Common myeloid progenitor, CD34-positive (primary cell): ENCODE results near the gene PKLR.

Experiments used
- CTCF ChIA-PET: fragments of 350-600 bp; sonication (Branson Sonifier 250); formaldehyde crosslinking; loops from one replicate; lab custom pipeline; 2021; ENCODE audit warnings: antibody characterized with exemption; lab: Charles Lee
- POLR2A ChIA-PET: fragments of 350-600 bp; sonication (Branson Sonifier 250); formaldehyde crosslinking; loops from one replicate; lab custom pipeline; 2021; ENCODE audit warnings: antibody characterized with exemption; lab: Charles Lee
- DNase-seq, 3 donors: peaks; one replicate each; pipeline versions ENCODE4 v3.0.0 to v3.0.0-alpha.2; 2013
- H3K27ac ChIP-seq, 2 experiments: 1 replicate in 1 of 2; 2 replicates in 1 of 2; pipeline ENCODE4 v1.7.0; 2013; ENCODE audit warnings: inconsistent platforms in 2 of 2, low read length in 2 of 2, mild to moderate bottlenecking in 2 of 2, low read depth in 1 of 2, moderate library complexity in 1 of 2; ENCODE audit not compliant: severe bottlenecking in 2 of 2, insufficient read depth in 1 of 2, poor library complexity in 1 of 2
- H3K27me3 ChIP-seq, 5 experiments: replicated peaks in 2 of 5; 1 replicate in 3 of 5; 2 replicates in 2 of 5; pipeline versions ENCODE4 v1.6.1 to v1.7.0; 2013; ENCODE audit warnings: low read length in 4 of 5, mild to moderate bottlenecking in 2 of 5, moderate library complexity in 2 of 5, inconsistent platforms in 1 of 5; ENCODE audit not compliant: insufficient read depth in 5 of 5, control insufficient read depth in 4 of 5
- H3K36me3 ChIP-seq, 4 experiments: 1 replicate in 2 of 4; 2 replicates in 2 of 4; pipeline versions ENCODE4 v1.6.1 to v1.7.0; 2013; ENCODE audit warnings: low read length in 3 of 4, control low read depth in 1 of 4, mild to moderate bottlenecking in 1 of 4; ENCODE audit not compliant: control insufficient read depth in 4 of 4, insufficient read depth in 4 of 4
- H3K4me1 ChIP-seq, 4 experiments: 1 replicate in 3 of 4; 2 replicates in 1 of 4; pipeline versions ENCODE4 v1.6.1 to v1.7.1; 2013; ENCODE audit warnings: low read length in 3 of 4, mild to moderate bottlenecking in 3 of 4, control low read depth in 1 of 4, inconsistent platforms in 1 of 4, moderate library complexity in 1 of 4; ENCODE audit not compliant: control insufficient read depth in 4 of 4, insufficient read depth in 4 of 4; ENCODE audit errors: control extremely low read depth in 1 of 4
- H3K4me3 ChIP-seq, 7 experiments: 1 replicate in 4 of 7; 2 replicates in 3 of 7; pipeline versions ENCODE4 v1.5.1 to v1.7.0; 2013; ENCODE audit warnings: mild to moderate bottlenecking in 7 of 7, low read length in 6 of 7, moderate library complexity in 6 of 7, inconsistent platforms in 2 of 7, low read depth in 2 of 7, control low read depth in 1 of 7; ENCODE audit not compliant: insufficient read depth in 4 of 7, control insufficient read depth in 1 of 7; ENCODE audit errors: extremely low read depth in 1 of 7
- H3K9me3 ChIP-seq, 5 experiments: 1 replicate in 4 of 5; 2 replicates in 1 of 5; pipeline versions ENCODE4 v1.6.1 to v1.7.1; 2013; ENCODE audit warnings: low read length in 4 of 5, mild to moderate bottlenecking in 2 of 5, inconsistent platforms in 1 of 5, low read depth in 1 of 5, moderate library complexity in 1 of 5; ENCODE audit not compliant: control insufficient read depth in 4 of 5, insufficient read depth in 2 of 5; ENCODE audit errors: control extremely low read depth in 1 of 5
- WGBS: methylation state at CpG from one replicate; pipeline ENCODE4 v1.1.5; 2013; ENCODE audit not compliant: insufficient coverage; 5-methylcytosine and 5-hydroxymethylcytosine counted together

PKLR gene

GRCh38 chr1:155320252-155320651 is 19.0 kb upstream of the PKLR start:
- Histone ChIP-seq H3K27me3 (no peaks in the 10 kb centered on the region), H3K4me3 (peak overlapping the region in 6 of 7 experiments; percentile 27 to 89 (median 73)), H3K27ac (no peak overlapping the region), H3K9me3 (no peaks in the 10 kb centered on the region), H3K36me3 (peaks cover 0 to 50% (median 18%) of the 10 kb centered on the region in 4 experiments), H3K4me1 (peaks cover 3 to 49% (median 42%) of the 10 kb centered on the region in 4 experiments)
- ChIA-PET POLR2A (no interaction called here), CTCF (interaction anchor here (0.8 to 15.4 kb wide), 5 partner anchors 15 to 69 kb away, joined by 3 to 165 read pairs (median 4); no protein-coding TSS in a partner anchor)
- 24% methylated on average over 11 of the region's 11 CpGs for WGBS
- DNase-seq = peak in 1 of 3 donors; percentile 68

GRCh38 chr1:155319536-155319935 is 18.3 kb upstream of the PKLR start:
- Histone ChIP-seq H3K27me3 (no peaks in the 10 kb centered on the region), H3K27ac (no peak overlapping the region), H3K9me3 (no peaks in the 10 kb centered on the region), H3K36me3 (peaks cover 0 to 56% (median 20%) of the 10 kb centered on the region in 4 experiments), H3K4me3 (no peak overlapping the region), H3K4me1 (peaks cover 3 to 42% (median 35%) of the 10 kb centered on the region in 4 experiments)
- ChIA-PET CTCF (interaction anchor here (0.9 to 15.4 kb wide), 3 partner anchors 14 to 69 kb away, joined by 3 to 165 read pairs (median 4); no protein-coding TSS in a partner anchor), POLR2A (no interaction called here)
- WGBS = 96% methylated on average over 3 of the region's 5 CpGs
- no peak for DNase-seq

- Histone ChIP-seq H3K36me3 (peaks cover 3 to 62% (median 27%) of the 10 kb centered on the region in 4 experiments), H3K27ac (no peak overlapping the region), H3K27me3 (no peaks in the 10 kb centered on the region), H3K9me3 (no peaks in the 10 kb centered on the region), H3K4me3 (no peak overlapping the region), H3K4me1 (peaks cover 3 to 38% (median 27%) of the 10 kb centered on the region in 4 experiments)
- no peak for DNase-seq
- over 99% methylated on average over 9 of the region's 9 CpGs for WGBS
- ChIA-PET CTCF (interaction anchor here (0.8 to 15.4 kb wide), 2 partner anchors 23 to 67 kb away, joined by 3 to 165 read pairs; no protein-coding TSS in a partner anchor), POLR2A (interaction anchor here (0.6 kb wide), 2 partner anchors 23 to 35 kb away, joined by 3 to 4 read pairs; no protein-coding TSS in a partner anchor)
Observed at GRCh38 chr1:155318082-155318481, 16.8 kb upstream of the PKLR start.

- POLR2A ChIA-PET = no interaction called here
- CTCF ChIA-PET = interaction anchor here (1.0 to 15.4 kb wide), 4 partner anchors 8 to 66 kb away, joined by 3 to 165 read pairs (median 4); partner anchors contain the start of gene FDPS
- H3K4me1 ChIP-seq = peaks cover 3 to 28% (median 19%) of the 10 kb centered on the region in 4 experiments
- H3K4me3 ChIP-seq = no peak overlapping the region
- peak overlapping the region in 1 of 2 experiments; percentile 25 for H3K27ac ChIP-seq
- no peaks in the 10 kb centered on the region for H3K27me3 ChIP-seq
- peaks cover 4 to 74% (median 31%) of the 10 kb centered on the region in 4 experiments for H3K36me3 ChIP-seq
- WGBS = no CpG with 5 or more reads among the region's 3 CpGs
- no peak for DNase-seq
- no peaks in the 10 kb centered on the region for H3K9me3 ChIP-seq
Observed at GRCh38 chr1:155316922-155317321, 15.7 kb upstream of the PKLR start.

GRCh38 chr1:155313261-155313660 is 12.0 kb upstream of the PKLR start:
- H3K36me3 ChIP-seq = peaks cover 4 to 55% (median 26%) of the 10 kb centered on the region in 4 experiments
- DNase-seq = no peak
- H3K4me1 ChIP-seq = peaks cover 4 to 24% (median 14%) of the 10 kb centered on the region in 4 experiments
- no peaks in the 10 kb centered on the region for H3K9me3 ChIP-seq
- ChIA-PET CTCF (interaction anchor here (0.6 to 3.4 kb wide), 4 partner anchors 10 to 66 kb away, joined by 3 to 17 read pairs (median 8); no protein-coding TSS in a partner anchor), POLR2A (no interaction called here)
- no peak overlapping the region for H3K4me3 ChIP-seq
- WGBS = 100% methylated on average over 8 of the region's 8 CpGs
- H3K27ac ChIP-seq = no peak overlapping the region
- no peaks in the 10 kb centered on the region for H3K27me3 ChIP-seq

GRCh38 chr1:155309423-155310021 is 8.3 kb upstream of the PKLR start:
- H3K4me1 ChIP-seq = peaks cover 4 to 39% (median 21%) of the 10 kb centered on the region in 4 experiments
- POLR2A ChIA-PET = interaction anchor here (1.1 kb wide), 1 partner anchor 36 kb away, joined by 3 read pairs; the partner anchor contains the start of gene CLK2
- DNase-seq = peak in 2 of 3 donors; percentile 41 to 48

More at GRCh38 chr1:155309423-155310021, 8.3 kb upstream of the PKLR start:
- Histone ChIP-seq H3K27ac (peak overlapping the region; percentile 75 to 95), H3K4me3 (peak overlapping the region; percentile 83 to 97 (median 93)), H3K27me3 (no peaks in the 10 kb centered on the region), H3K36me3 (peaks cover 4 to 27% (median 14%) of the 10 kb centered on the region in 4 experiments), H3K9me3 (no peaks in the 10 kb centered on the region)
- CTCF ChIA-PET = interaction anchor here (0.7 to 3.4 kb wide), 4 partner anchors 13 to 58 kb away, joined by 3 to 17 read pairs (median 4); no protein-coding TSS in a partner anchor
- WGBS = 23% methylated on average over 6 of the region's 11 CpGs
